ENCODE measurements around the gene CUL1. TPM values are rescaled to one million over a fixed set of nuclear protein-coding genes. Genes with fewer than 3 reads are reported as not detected.

CUL1 gene
- total RNA-seq, 2 experiments from 2014 or later = 40.5 to 56.6 TPM

DNA sequence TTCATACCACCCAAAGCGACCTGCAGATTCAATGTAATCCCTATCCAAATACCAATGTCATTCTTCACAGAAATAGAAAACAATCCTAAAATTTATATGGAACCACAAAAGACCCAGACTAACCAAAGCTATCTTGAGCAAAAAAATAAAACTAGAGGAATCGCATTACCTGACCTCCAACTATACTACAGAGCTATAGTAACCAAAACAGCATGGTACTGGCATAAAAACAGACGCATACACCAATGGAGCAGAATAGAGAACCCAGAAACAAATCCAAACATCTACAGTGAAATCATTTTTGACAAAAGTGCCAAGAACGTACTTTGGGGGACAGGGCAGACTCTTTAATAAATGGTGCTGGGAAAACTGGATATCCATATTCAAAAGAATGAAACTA is 16.9 kb upstream of the CUL1 start:
- no peak overlapping the region for H3K27ac ChIP-seq (ENCODE audit: low read depth, low read length, poor library complexity, severe bottlenecking)
- no peaks in the 10 kb centered on the region for H3K4me1 ChIP-seq (ENCODE audit: insufficient read depth, low read length, poor library complexity, severe bottlenecking)
- H3K4me2 ChIP-seq (ENCODE audit: low read length) = no peak overlapping the region
- H2AFZ ChIP-seq (ENCODE audit: low read length) = no peak overlapping the region
- intact Hi-C loops (cut with micrococcal nuclease; ENCODE audit: unreplicated experiment) = no loop called here
- no peaks in the 10 kb centered on the region for H3K36me3 ChIP-seq (ENCODE audit: insufficient read depth, low read length)
- POLR2A ChIA-PET = no interaction called here
- no peak for TF ChIP-seq EZH2phosphoT487 (IDR thresholded peaks at IDR 0.05; ENCODE audit: borderline replicate concordance, low read depth, low read length)
- TF ChIP-seq, protein P1, sequence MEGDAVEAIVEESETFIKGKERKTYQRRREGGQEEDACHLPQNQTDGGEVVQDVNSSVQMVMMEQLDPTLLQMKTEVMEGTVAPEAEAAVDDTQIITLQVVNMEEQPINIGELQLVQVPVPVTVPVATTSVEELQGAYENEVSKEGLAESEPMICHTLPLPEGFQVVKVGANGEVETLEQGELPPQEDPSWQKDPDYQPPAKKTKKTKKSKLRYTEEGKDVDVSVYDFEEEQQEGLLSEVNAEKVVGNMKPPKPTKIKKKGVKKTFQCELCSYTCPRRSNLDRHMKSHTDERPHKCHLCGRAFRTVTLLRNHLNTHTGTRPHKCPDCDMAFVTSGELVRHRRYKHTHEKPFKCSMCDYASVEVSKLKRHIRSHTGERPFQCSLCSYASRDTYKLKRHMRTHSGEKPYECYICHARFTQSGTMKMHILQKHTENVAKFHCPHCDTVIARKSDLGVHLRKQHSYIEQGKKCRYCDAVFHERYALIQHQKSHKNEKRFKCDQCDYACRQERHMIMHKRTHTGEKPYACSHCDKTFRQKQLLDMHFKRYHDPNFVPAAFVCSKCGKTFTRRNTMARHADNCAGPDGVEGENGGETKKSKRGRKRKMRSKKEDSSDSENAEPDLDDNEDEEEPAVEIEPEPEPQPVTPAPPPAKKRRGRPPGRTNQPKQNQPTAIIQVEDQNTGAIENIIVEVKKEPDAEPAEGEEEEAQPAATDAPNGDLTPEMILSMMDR (conservative IDR thresholded peaks at IDR 0.05; ENCODE audit: low read length) = no peak
- CTCF ChIA-PET (ENCODE audit: unreplicated experiment) = no interaction called here
- DNase-seq (ENCODE audit: low spot score) = no peak
- no TSS peak for BruUV-seq (replicated peaks)
- no peaks in the 10 kb centered on the region for H4K20me1 ChIP-seq (ENCODE audit: insufficient read depth, low read length)
- no peak overlapping the region for H3K4me3 ChIP-seq (ENCODE audit: low read depth, low read length, poor library complexity, severe bottlenecking)
- H3K9me3 ChIP-seq (ENCODE audit: low read length) = 0 out of 2 replicates have a peak, but pooled peaks cover 5% of the 10 kb centered on the region
- no peaks in the 10 kb centered on the region for H3K79me2 ChIP-seq (ENCODE audit: insufficient read depth, low read depth, low read length)
- no peaks in the 10 kb centered on the region for H3K9me2 ChIP-seq (ENCODE audit: insufficient read depth, low read length)

GRCh38 chr7:148684289-148684830 is 14.3 kb upstream of the CUL1 start:
- Histone ChIP-seq H3K4me2 (ENCODE audit: low read length) (no peak overlapping the region), H3K36me3 (ENCODE audit: insufficient read depth, low read length) (no peaks in the 10 kb centered on the region), H3K4me1 (ENCODE audit: insufficient read depth, low read length, poor library complexity, severe bottlenecking) (no peaks in the 10 kb centered on the region), H3K9me2 (ENCODE audit: insufficient read depth, low read length) (no peaks in the 10 kb centered on the region), H3K79me2 (ENCODE audit: insufficient read depth, low read depth, low read length) (no peaks in the 10 kb centered on the region), H3K9me3 (ENCODE audit: low read length) (0 out of 2 replicates have a peak, but pooled peaks cover 5% of the 10 kb centered on the region), H3K27ac (ENCODE audit: low read depth, low read length, poor library complexity, severe bottlenecking) (no peak overlapping the region), H2AFZ (ENCODE audit: low read length) (no peak overlapping the region), H3K4me3 (ENCODE audit: low read depth, low read length, poor library complexity, severe bottlenecking) (no peak overlapping the region), H4K20me1 (ENCODE audit: insufficient read depth, low read length) (no peaks in the 10 kb centered on the region)
- BruUV-seq (replicated peaks) = no TSS peak
- TF ChIP-seq EZH2phosphoT487 (IDR thresholded peaks at IDR 0.05; ENCODE audit: borderline replicate concordance, low read depth, low read length) = no peak
- TF ChIP-seq, protein P1 (conservative IDR thresholded peaks at IDR 0.05; ENCODE audit: low read length) = no peak
- intact Hi-C loops (cut with micrococcal nuclease; ENCODE audit: unreplicated experiment) = no loop called here
- ChIA-PET CTCF (ENCODE audit: unreplicated experiment) (interaction anchor here (0.7 kb wide), 1 partner anchor 104 kb away, joined by 3 read pairs; no protein-coding TSS in a partner anchor), POLR2A (no interaction called here)
- DNase-seq (ENCODE audit: low spot score) = no peak

GRCh38 chr7:148686312-148686937 is 12.3 kb upstream of the CUL1 start:
- POLR2A ChIA-PET = interaction anchor here (0.6 to 1.4 kb wide), 3 partner anchors 20 to 286 kb away, joined by 3 read pairs; no protein-coding TSS in a partner anchor
- Histone ChIP-seq H3K4me1 (ENCODE audit: insufficient read depth, low read length, poor library complexity, severe bottlenecking) (no peaks in the 10 kb centered on the region), H3K36me3 (ENCODE audit: insufficient read depth, low read length) (no peaks in the 10 kb centered on the region), H3K4me3 (ENCODE audit: low read depth, low read length, poor library complexity, severe bottlenecking) (no peak overlapping the region), H3K9me2 (ENCODE audit: insufficient read depth, low read length) (no peaks in the 10 kb centered on the region), H3K79me2 (ENCODE audit: insufficient read depth, low read depth, low read length) (no peaks in the 10 kb centered on the region), H3K9me3 (ENCODE audit: low read length) (0 out of 2 replicates have a peak, but pooled peaks cover 5% of the 10 kb centered on the region), H3K27ac (ENCODE audit: low read depth, low read length, poor library complexity, severe bottlenecking) (no peak overlapping the region), H3K4me2 (ENCODE audit: low read length) (no peak overlapping the region), H2AFZ (ENCODE audit: low read length) (no peak overlapping the region), H4K20me1 (ENCODE audit: insufficient read depth, low read length) (no peaks in the 10 kb centered on the region)
- CTCF ChIA-PET (ENCODE audit: unreplicated experiment) = no interaction called here
- intact Hi-C loops (cut with micrococcal nuclease; ENCODE audit: unreplicated experiment) = no loop called here
- DNase-seq (ENCODE audit: low spot score) = no peak
- no TSS peak for BruUV-seq (replicated peaks)
- TF ChIP-seq, protein P1 (conservative IDR thresholded peaks at IDR 0.05; ENCODE audit: low read length) = no peak
- no peak for TF ChIP-seq EZH2phosphoT487 (IDR thresholded peaks at IDR 0.05; ENCODE audit: borderline replicate concordance, low read depth, low read length)

All from OCI-LY7 (cell line).